ENCODE data around the gene NUDT15.

The NUDT15 gene

GRCh38 chr13:48066310-48066989 is 28.9 kb downstream of the NUDT15 start:
- no peak for TF ChIP-seq CTCF (IDR thresholded peaks at IDR 0.05; ENCODE audit: insufficient read depth, low read depth, low read length, missing control alignments)
- H3K4me3 ChIP-seq (ENCODE audit: low read depth, low read length) = no peak overlapping the region
- peak; percentile 72 for DNase-seq (ENCODE audit: low read depth)

- peak; percentile 1 for TF ChIP-seq CTCF (IDR thresholded peaks at IDR 0.05; ENCODE audit: insufficient read depth, low read depth, low read length, missing control alignments)
- H3K4me3 ChIP-seq (ENCODE audit: low read depth, low read length) = no peak overlapping the region
- no peak for DNase-seq (ENCODE audit: low read depth)
Observed at GRCh38 chr13:48068036-48068435, 30.5 kb downstream of the NUDT15 start.

GRCh38 chr13:48068952-48069351 is 31.4 kb downstream of the NUDT15 start:
- no peak for TF ChIP-seq CTCF (IDR thresholded peaks at IDR 0.05; ENCODE audit: insufficient read depth, low read depth, low read length, missing control alignments)
- DNase-seq (ENCODE audit: low read depth) = no peak

GRCh38 chr13:48069573-48069972 is 32.0 kb downstream of the NUDT15 start:
- no peak for DNase-seq (ENCODE audit: low read depth)
- no peak for TF ChIP-seq CTCF (IDR thresholded peaks at IDR 0.05; ENCODE audit: insufficient read depth, low read depth, low read length, missing control alignments)
- no peak overlapping the region for H3K4me3 ChIP-seq (ENCODE audit: low read depth, low read length)

More at GRCh38 chr13:48068952-48069351, 31.4 kb downstream of the NUDT15 start:
- no peak overlapping the region for H3K4me3 ChIP-seq (ENCODE audit: low read depth, low read length)

GRCh38 chr13:48070942-48071341 is 33.4 kb downstream of the NUDT15 start:
- DNase-seq (ENCODE audit: low read depth) = no peak

GRCh38 chr13:48072304-48072703 is 34.8 kb downstream of the NUDT15 start:
- TF ChIP-seq CTCF (IDR thresholded peaks at IDR 0.05; ENCODE audit: insufficient read depth, low read depth, low read length, missing control alignments) = no peak
- DNase-seq (ENCODE audit: low read depth) = no peak
- H3K4me3 ChIP-seq (ENCODE audit: low read depth, low read length) = no peak overlapping the region

More at GRCh38 chr13:48070942-48071341, 33.4 kb downstream of the NUDT15 start:
- TF ChIP-seq CTCF (IDR thresholded peaks at IDR 0.05; ENCODE audit: insufficient read depth, low read depth, low read length, missing control alignments) = no peak
- no peak overlapping the region for H3K4me3 ChIP-seq (ENCODE audit: low read depth, low read length)

GRCh38 chr13:48072787-48073186 is 35.3 kb downstream of the NUDT15 start:
- TF ChIP-seq CTCF (IDR thresholded peaks at IDR 0.05; ENCODE audit: insufficient read depth, low read depth, low read length, missing control alignments) = no peak
- DNase-seq (ENCODE audit: low read depth) = no peak
- H3K4me3 ChIP-seq (ENCODE audit: low read depth, low read length) = no peak overlapping the region
